A549 (cell line): ENCODE measurements around the gene PVALEF.

Experiments used
- CTCF ChIP-seq: fragments of >200 bp; sonication (Bioruptor Twin); formaldehyde crosslinking; IDR thresholded peaks from 3 replicates; pipeline ENCODE4 v1.5.1; 2016
- EP300 ChIP-seq, 2 experiments: fragments of >200 bp; sonication (Bioruptor Twin); formaldehyde crosslinking; IDR thresholded peaks; 2 replicates in 1 of 2; 3 replicates in 1 of 2; pipeline ENCODE4 v1.6.1; 2016 to 2017
- MAZ ChIP-seq: fragments of 150-350 bp; IDR thresholded peaks from 2 replicates; pipeline ENCODE4 v1.6.1; 2014; ENCODE audit warnings: antibody characterized with exemption, low read depth, low read length, borderline replicate concordance
- MYC ChIP-seq: IDR thresholded peaks from 2 replicates; pipeline ENCODE4 v1.6.1; 2012; ENCODE audit warnings: mild to moderate bottlenecking, inconsistent platforms, low read length, improper control_type of control experiment, borderline replicate concordance
- POLR2A ChIP-seq: IDR thresholded peaks from 2 replicates; pipeline ENCODE4 v1.6.1; 2012; ENCODE audit warnings: mild to moderate bottlenecking, low read length
- RAD21 ChIP-seq, 2 experiments: fragments of >200 bp in 1 of 2; sonication (Bioruptor Twin) in 1 of 2; formaldehyde crosslinking in 1 of 2; IDR thresholded peaks in 1 of 2; conservative IDR thresholded peaks in 1 of 2; 2 replicates in 1 of 2; 3 replicates in 1 of 2; pipeline ENCODE4 v1.6.1; 2012 to 2018; ENCODE audit warnings: inconsistent platforms in 1 of 2

DNA sequence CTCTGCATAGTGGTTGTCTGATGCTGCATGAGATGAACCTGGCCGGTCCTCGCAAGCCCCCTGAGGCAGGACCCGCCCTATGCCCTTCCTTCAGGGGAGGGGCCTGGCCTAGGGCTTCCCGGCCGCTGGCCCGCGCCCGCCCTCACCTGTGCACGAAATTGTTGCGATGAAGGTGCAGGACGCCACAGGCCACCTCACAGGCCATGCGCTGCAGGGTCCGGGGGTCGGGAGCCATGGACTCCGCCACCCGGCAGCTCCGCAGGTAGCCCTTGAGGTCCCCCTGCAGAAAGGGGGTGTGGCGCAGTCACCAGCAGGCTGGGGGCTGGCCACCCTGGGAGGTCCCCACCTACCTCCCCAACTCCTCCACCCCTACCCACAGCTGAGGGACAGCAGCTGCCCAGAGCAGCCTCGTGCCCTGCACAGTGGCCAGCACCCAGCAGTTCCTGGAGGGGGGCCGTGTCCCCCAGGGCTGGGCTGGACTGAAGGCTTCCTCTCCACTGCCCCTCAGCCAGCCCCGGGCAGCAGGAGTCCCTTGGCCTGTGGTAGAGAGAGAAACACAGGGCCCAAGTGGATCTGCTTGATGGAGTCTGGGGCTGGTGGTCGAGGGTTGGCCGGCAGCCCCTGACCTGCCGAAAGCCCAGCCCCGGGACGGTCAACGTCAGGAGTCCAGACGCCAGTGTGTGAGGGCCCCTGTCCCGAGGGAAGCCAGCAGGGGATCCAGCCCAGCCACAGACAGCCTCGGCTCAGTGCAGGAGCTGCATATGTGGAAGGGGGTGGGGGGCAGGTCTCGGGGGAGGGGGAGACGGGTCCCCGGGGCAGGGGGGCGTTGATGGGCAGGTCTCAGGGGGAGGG lies 38.8 kb upstream of the PVALEF start:
- TF ChIP-seq RAD21 (conservative IDR thresholded peaks at IDR 0.05 in 1 of 2, IDR thresholded peaks at IDR 0.05 in 1 of 2) (no peak), POLR2A (no peak), CTCF (no peak), MYC (no peak), EP300 (IDR thresholded peaks at IDR 0.05) (no peak), MAZ (no peak)
